GM21529 (cell line): Measurements from ENCODE around the gene ZNF883.

Experiments used
- ATAC-seq: cut with Tn5 transposase; IDR thresholded peaks from one replicate; pipeline ENCODE4 v1.9.1; 2021; ENCODE audit not compliant: unreplicated experiment

Gene ZNF883

GRCh38 chr9:112921549-112921948, 90.4 kb downstream of the ZNF883 start:
- ATAC-seq = no peak

GRCh38 chr9:112917987-112918362, 94.0 kb downstream of the ZNF883 start:
- ATAC-seq = no peak

DNA sequence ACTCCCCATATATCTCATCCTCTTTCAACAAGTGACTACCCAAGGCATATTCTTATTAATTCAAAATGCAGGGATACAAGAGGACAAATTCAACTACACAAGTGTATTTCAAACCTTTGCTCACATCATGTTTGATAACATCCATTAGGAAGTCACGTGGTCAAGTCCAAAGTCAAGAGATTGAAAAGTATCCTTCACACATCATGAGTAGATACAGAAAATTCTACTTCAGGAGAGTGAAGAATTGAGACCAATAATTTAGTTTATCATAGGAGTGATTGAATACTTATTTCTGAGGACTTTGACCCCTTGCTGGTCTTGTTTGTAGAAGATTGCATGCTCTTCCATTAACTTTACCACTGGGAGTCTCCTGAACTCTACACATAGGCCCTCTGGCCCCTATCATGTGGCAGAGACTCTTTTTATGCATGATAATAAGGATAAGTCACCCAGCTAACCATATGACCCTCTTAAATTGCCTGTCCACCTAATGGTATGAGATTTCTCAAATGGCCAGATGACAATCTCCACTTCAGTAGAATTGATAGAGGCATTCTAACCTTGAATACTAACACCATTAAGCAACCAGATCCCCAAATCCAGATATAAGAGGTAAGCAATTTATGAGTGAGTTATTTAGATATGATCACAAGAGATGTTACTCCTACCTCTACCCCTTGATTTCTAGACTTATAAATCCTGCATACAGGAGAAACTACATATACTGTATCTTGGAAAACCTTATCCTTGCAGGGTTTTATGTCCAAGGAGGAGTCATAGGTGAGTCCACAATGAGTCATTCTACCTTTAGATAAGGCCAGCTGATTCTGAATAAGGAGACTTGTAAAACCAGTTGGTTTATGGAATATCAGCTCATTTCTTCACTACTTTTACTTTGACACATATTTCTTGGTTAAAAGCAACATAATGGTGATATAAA, 94.7 kb downstream of the ZNF883 start:
- ATAC-seq = no peak

DNA sequence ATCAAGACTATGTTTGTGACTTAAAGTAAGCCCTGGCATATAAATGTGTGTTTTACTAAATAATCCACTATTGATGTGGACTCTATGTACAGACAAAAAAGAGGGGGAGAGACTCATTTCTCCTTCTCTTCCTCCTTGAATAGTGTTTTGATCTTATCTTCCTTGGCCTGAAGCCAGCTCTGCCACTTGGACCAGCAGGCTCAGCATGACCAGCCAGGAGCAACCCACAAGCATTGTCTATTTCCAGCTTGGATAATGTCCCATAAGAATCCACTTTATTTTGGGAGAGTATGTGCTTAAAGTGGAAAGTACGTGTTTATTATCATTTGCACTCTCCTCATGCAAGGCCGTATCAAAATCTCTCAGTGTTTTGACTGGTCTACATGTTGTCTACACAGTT, 97.5 kb downstream of the ZNF883 start:
- ATAC-seq = no peak

DNA sequence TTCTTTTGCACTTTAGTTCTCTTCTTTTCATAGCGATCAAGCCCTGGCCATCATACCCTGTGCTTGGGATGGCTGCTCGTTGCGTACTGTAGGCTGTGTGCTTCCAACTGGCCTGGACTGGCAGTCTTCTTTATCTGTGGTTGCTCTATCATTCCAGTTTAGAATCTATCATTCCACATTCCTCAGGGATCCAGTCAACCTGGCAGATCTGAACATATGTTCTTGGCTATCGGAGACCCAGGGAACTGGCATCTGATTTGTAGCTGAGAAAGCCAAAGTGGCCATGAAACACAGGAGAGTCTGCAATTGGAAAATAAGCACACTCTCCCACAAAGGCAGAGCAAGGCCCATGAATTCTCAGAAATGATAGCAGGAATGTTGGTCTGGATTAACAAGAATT, 98.7 kb downstream of the ZNF883 start:
- no peak for ATAC-seq

- ATAC-seq = no peak
Measured at GRCh38 chr9:112912636-112913035, 99.4 kb downstream of the ZNF883 start.

DNA sequence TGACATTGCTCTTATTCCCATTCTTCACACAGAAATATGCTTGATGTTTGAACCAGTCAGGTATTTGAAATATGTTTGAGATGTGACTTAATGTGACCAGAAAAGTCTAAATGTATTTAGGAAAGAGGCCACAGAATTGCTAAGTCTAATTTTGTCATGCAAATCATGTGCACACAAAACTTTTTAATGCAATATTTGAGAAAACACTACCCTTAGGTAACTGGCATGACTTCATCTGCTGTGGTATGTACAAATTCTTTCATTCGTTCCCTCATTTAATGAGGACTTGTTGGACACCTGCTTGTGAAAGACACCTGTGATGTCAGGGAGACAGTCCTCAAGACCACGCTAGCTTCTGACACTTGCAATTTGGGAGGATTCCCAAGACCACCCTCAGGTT, 100.3 kb downstream of the ZNF883 start:
- no peak for ATAC-seq
